Measurements from ENCODE around the gene AMOTL2. TPM values are rescaled to one million over a fixed set of nuclear protein-coding genes. Genes with fewer than 3 reads are reported as not detected.
A peak's percentile ranks its signal among the peaks of the same experiment; 100 is the strongest.

Gene AMOTL2
- total RNA-seq, 1 experiment from 2014 or later = 30.9 TPM

DNA sequence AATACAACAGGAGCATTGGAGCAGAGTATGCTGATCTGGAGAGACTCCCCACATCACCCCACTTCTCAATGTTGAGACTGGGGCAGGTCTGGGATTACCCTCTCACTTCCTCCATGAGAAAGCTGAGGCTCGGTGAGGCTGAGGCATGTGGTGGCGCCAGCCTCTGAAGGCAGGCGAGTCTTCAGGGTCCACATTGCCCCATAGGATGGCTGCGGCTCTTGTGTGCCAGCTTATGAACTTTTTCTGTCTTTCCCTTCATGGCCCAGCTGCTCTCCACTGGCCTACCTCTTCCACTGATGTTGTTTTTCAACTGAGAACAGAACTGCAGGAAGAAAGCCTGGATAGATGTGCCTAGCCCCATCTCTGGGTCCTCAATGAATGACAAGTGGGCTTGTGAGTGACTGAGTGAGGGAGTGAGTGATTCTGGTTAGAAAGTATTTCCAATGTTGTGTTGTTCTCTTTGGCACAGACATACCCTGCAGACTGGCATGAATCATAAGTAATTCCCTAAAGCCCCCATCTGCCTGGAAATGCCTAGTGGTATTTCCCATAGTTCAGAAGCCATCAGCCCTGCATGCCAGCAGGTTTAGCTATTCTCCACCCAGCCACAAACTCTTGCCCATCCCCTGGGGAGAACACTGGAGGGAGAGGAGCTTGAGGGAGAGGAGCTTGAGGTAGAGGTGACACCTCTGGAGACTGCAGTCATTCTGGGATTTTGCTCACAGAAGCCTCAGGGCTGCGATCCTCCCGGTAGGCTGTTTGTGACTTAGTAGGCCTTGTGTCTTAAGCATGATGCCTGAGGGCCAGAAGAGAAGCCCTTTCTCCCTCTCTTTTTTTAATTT lies 56.9 kb downstream of the AMOTL2 start:
- no peak overlapping the region for H3K4ac ChIP-seq (ENCODE audit: low read depth, low read length)
- H3K18ac ChIP-seq (ENCODE audit: insufficient read length, low read depth, low read length) = no peak overlapping the region
- H3K27ac Mint-ChIP-seq = peak overlapping the region in 1 of 3 experiments; percentile 52; a peak in 1 of 7 replicates
- peaks cover 12% of the 10 kb centered on the region; the same call in 1 of the 2 replicates for H3K4me1 ChIP-seq (ENCODE audit: insufficient read depth, low read length)
- H2BK5ac ChIP-seq (ENCODE audit: insufficient read length, low read length) = no peak overlapping the region
- H3K27ac ChIP-seq (ENCODE audit: insufficient read length, low read depth, low read length) = no peak overlapping the region
- no peak overlapping the region for H3K9ac ChIP-seq (ENCODE audit: extremely low read depth, insufficient read length, low read length)
- H2BK120ac ChIP-seq (ENCODE audit: low read depth, low read length, poor library complexity, severe bottlenecking) = no peak overlapping the region
- no peak overlapping the region for H2BK12ac ChIP-seq (ENCODE audit: insufficient read length, low read depth, low read length)
- H3K9me3 Mint-ChIP-seq = peaks cover 0 to 3% of the 10 kb centered on the region in 2 experiments; a peak in 1 of 5 replicates
- no CpG with 5 or more reads among the region's 6 CpGs for WGBS (ENCODE audit: extremely low coverage, insufficient read length, low lambda C conversion rate)
- no peaks in the 10 kb centered on the region for H3K36me3 Mint-ChIP-seq (ENCODE audit: insufficient read depth in 1 of 3, low read depth in 3 of 3)
- no peaks in the 10 kb centered on the region for H3K9me3 ChIP-seq (ENCODE audit: control insufficient read depth, low read depth, low read length)
- peaks cover 3% of the 10 kb centered on the region; the same call in 1 of the 2 replicates for H3K27me3 ChIP-seq (ENCODE audit: insufficient read depth, low read length)
- H2BK15ac ChIP-seq (ENCODE audit: low read depth, low read length) = no peak overlapping the region
- H3K14ac ChIP-seq (ENCODE audit: insufficient read depth, low read length) = no peak overlapping the region; the same call in 1 of the 2 replicates
- H3K79me1 ChIP-seq (ENCODE audit: insufficient read depth, low read depth, low read length, poor library complexity, severe bottlenecking) = no peaks in the 10 kb centered on the region
- no peak overlapping the region for H3K23ac ChIP-seq (ENCODE audit: insufficient read length, low read depth, low read length)
- no peak overlapping the region for H3K56ac ChIP-seq (ENCODE audit: insufficient read length, low read depth, low read length)
- H3K79me2 ChIP-seq (ENCODE audit: insufficient read depth, low read length) = no peaks in the 10 kb centered on the region
- no peak overlapping the region for H4K8ac ChIP-seq (replicated peaks; ENCODE audit: insufficient read length, low read depth, low read length)
- peaks cover 5% of the 10 kb centered on the region for H3K23me2 ChIP-seq (ENCODE audit: insufficient read length, low read depth, low read length, poor library complexity, severe bottlenecking)
- H3K4me2 ChIP-seq (ENCODE audit: insufficient read depth, insufficient read length, low read length) = no peak overlapping the region
- H3T11ph ChIP-seq (ENCODE audit: low read length) = no peak overlapping the region
- peaks cover 30 to 31% of the 10 kb centered on the region in 2 experiments for H3K4me1 Mint-ChIP-seq
- peaks cover 23% of the 10 kb centered on the region for H3K27me3 Mint-ChIP-seq (ENCODE audit: low read depth)
- no peak overlapping the region for H2AK5ac ChIP-seq (ENCODE audit: insufficient read length, low read length)
- TF ChIP-seq, protein P1, sequence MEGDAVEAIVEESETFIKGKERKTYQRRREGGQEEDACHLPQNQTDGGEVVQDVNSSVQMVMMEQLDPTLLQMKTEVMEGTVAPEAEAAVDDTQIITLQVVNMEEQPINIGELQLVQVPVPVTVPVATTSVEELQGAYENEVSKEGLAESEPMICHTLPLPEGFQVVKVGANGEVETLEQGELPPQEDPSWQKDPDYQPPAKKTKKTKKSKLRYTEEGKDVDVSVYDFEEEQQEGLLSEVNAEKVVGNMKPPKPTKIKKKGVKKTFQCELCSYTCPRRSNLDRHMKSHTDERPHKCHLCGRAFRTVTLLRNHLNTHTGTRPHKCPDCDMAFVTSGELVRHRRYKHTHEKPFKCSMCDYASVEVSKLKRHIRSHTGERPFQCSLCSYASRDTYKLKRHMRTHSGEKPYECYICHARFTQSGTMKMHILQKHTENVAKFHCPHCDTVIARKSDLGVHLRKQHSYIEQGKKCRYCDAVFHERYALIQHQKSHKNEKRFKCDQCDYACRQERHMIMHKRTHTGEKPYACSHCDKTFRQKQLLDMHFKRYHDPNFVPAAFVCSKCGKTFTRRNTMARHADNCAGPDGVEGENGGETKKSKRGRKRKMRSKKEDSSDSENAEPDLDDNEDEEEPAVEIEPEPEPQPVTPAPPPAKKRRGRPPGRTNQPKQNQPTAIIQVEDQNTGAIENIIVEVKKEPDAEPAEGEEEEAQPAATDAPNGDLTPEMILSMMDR (conservative IDR thresholded peaks at IDR 0.05) = no peak
- no peaks in the 10 kb centered on the region for H4K20me1 ChIP-seq (ENCODE audit: control insufficient read depth, insufficient read depth, insufficient read length)
- H4K91ac ChIP-seq (ENCODE audit: insufficient read length, low read depth, low read length) = no peak overlapping the region
- DNase-seq = no peak
- H2AFZ ChIP-seq (ENCODE audit: low read length) = no peak overlapping the region
- no peak overlapping the region for H2BK20ac ChIP-seq (ENCODE audit: low read depth, low read length, poor library complexity, severe bottlenecking)
- no peak overlapping the region for H3K4me3 Mint-ChIP-seq
- H4K5ac ChIP-seq (ENCODE audit: insufficient read length, low read depth, low read length) = no peak overlapping the region

All from H9 (cell line).